ENCODE results near the gene ARHGEF4. TPM values are rescaled to one million over a fixed set of nuclear protein-coding genes. Genes with fewer than 3 reads are reported as not detected.
A peak's percentile ranks its signal among the peaks of the same experiment; 100 is the strongest.

The ARHGEF4 gene
- total RNA-seq, 1 experiment from 2014 or later, result 12.6 TPM

DNA sequence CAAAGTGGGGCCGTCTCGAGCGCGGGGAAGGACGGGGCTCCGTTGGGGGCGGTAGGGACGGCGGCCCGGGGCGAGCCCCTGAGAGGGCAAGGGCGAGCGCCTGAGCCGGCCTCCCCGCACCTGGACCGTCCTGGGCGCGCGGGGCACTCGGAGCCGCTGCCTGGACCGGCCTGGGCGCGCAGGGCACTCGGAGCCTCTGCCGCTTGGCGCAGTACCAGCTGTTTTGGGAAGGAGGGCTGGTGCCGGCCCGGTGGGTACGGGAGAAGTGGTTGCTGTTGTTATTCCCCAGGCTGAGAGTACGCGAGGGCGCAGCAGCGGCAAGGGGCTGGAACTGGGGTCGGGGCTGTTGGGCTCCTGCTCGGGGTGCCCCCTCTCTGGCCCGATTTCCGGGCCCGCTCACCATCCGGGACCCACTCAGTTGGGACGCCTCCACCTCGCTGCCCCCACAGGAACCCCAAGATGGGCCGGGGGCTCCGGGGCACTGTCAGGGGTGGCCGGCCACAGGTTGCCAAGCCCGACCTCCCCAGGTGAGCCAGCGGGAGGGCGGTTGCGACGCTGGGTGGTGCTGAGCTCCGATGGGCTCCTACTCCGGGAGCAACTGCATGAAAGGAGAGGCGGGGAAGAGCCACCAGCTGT is 579 bp downstream of the ARHGEF4 start:
- Mint-ChIP-seq H3K9me3 (no peaks in the 10 kb centered on the region; a peak in 1 of 5 replicates), H3K36me3 (ENCODE audit: insufficient read depth in 1 of 3, low read depth in 3 of 3) (no peaks in the 10 kb centered on the region), H3K4me1 (peaks cover 2 to 16% of the 10 kb centered on the region in 2 experiments; a peak in 2 of 4 replicates), H3K27me3 (ENCODE audit: low read depth) (peaks cover 62% of the 10 kb centered on the region), H3K4me3 (peak overlapping the region; percentile 53 to 74), H3K27ac (no peak overlapping the region)
- Histone ChIP-seq H3K9ac (ENCODE audit: extremely low read depth, insufficient read length, low read length) (no peak overlapping the region), H3K27ac (ENCODE audit: insufficient read length, low read depth, low read length) (no peak overlapping the region), H3K4me1 (ENCODE audit: insufficient read depth, low read length) (no peaks in the 10 kb centered on the region), H3K18ac (ENCODE audit: insufficient read length, low read depth, low read length) (no peak overlapping the region), H2BK15ac (ENCODE audit: low read depth, low read length) (no peak overlapping the region), H3K27me3 (ENCODE audit: insufficient read depth, low read length) (peaks cover 4% of the 10 kb centered on the region; the same call in 1 of the 2 replicates), H3T11ph (ENCODE audit: low read length) (no peak overlapping the region), H2BK12ac (ENCODE audit: insufficient read length, low read depth, low read length) (no peak overlapping the region), H4K20me1 (ENCODE audit: control insufficient read depth, insufficient read depth, insufficient read length) (no peaks in the 10 kb centered on the region), H3K56ac (ENCODE audit: insufficient read length, low read depth, low read length) (no peak overlapping the region), H3K79me1 (ENCODE audit: insufficient read depth, low read depth, low read length, poor library complexity, severe bottlenecking) (no peaks in the 10 kb centered on the region), H4K8ac (replicated peaks; ENCODE audit: insufficient read length, low read depth, low read length) (no peak overlapping the region), H3K14ac (ENCODE audit: insufficient read depth, low read length) (peak overlapping the region; percentile 60; the same call in 1 of the 2 replicates), H3K4me2 (ENCODE audit: insufficient read depth, insufficient read length, low read length) (peak overlapping the region; percentile 43), H3K9me3 (ENCODE audit: control insufficient read depth, low read depth, low read length) (no peaks in the 10 kb centered on the region), H2BK5ac (ENCODE audit: insufficient read length, low read length) (no peak overlapping the region), H3K23ac (ENCODE audit: insufficient read length, low read depth, low read length) (no peak overlapping the region), H3K79me2 (ENCODE audit: insufficient read depth, low read length) (no peaks in the 10 kb centered on the region), H3K23me2 (ENCODE audit: insufficient read length, low read depth, low read length, poor library complexity, severe bottlenecking) (peaks cover 11% of the 10 kb centered on the region), H4K5ac (ENCODE audit: insufficient read length, low read depth, low read length) (no peak overlapping the region), H3K4ac (ENCODE audit: low read depth, low read length) (no peak overlapping the region), H2BK120ac (ENCODE audit: low read depth, low read length, poor library complexity, severe bottlenecking) (no peak overlapping the region), H2AK5ac (ENCODE audit: insufficient read length, low read length) (no peak overlapping the region), H4K91ac (ENCODE audit: insufficient read length, low read depth, low read length) (no peak overlapping the region), H2AFZ (ENCODE audit: low read length) (no peak overlapping the region), H2BK20ac (ENCODE audit: low read depth, low read length, poor library complexity, severe bottlenecking) (no peak overlapping the region)
- no CpG with 5 or more reads among the region's 53 CpGs for WGBS (ENCODE audit: extremely low coverage, insufficient read length, low lambda C conversion rate)
- no peak for DNase-seq
- TF ChIP-seq, protein P1, sequence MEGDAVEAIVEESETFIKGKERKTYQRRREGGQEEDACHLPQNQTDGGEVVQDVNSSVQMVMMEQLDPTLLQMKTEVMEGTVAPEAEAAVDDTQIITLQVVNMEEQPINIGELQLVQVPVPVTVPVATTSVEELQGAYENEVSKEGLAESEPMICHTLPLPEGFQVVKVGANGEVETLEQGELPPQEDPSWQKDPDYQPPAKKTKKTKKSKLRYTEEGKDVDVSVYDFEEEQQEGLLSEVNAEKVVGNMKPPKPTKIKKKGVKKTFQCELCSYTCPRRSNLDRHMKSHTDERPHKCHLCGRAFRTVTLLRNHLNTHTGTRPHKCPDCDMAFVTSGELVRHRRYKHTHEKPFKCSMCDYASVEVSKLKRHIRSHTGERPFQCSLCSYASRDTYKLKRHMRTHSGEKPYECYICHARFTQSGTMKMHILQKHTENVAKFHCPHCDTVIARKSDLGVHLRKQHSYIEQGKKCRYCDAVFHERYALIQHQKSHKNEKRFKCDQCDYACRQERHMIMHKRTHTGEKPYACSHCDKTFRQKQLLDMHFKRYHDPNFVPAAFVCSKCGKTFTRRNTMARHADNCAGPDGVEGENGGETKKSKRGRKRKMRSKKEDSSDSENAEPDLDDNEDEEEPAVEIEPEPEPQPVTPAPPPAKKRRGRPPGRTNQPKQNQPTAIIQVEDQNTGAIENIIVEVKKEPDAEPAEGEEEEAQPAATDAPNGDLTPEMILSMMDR (conservative IDR thresholded peaks at IDR 0.05), result no peak
